KOPT-K1 (cell line): ENCODE measurements around the gene TXNDC16.

Experiments
- H3K27ac ChIP-seq: fragments of 200-600 bp; sonication (generic); 2 replicates; pipeline ENCODE4 v1.5.1; 2016; ENCODE audit warnings: antibody characterized with exemption, mild to moderate bottlenecking, low read depth, low read length; ENCODE audit not compliant: poor library complexity, severe bottlenecking
- H3K36me3 ChIP-seq: fragments of 200-600 bp; sonication (generic); 2 replicates; pipeline ENCODE4 v1.5.1; 2017; ENCODE audit warnings: antibody characterized with exemption, mild to moderate bottlenecking, low read length, moderate library complexity; ENCODE audit not compliant: insufficient read depth
- H3K9me3 ChIP-seq: fragments of 200-600 bp; sonication (generic); 2 replicates; pipeline ENCODE4 v1.5.1; 2017; ENCODE audit warnings: antibody characterized with exemption, low read length, mild to moderate bottlenecking; ENCODE audit not compliant: insufficient read depth, poor library complexity, severe bottlenecking

Gene TXNDC16

GRCh38 chr14:52553002-52553670 is 831 bp upstream of the TXNDC16 start:
- Histone ChIP-seq H3K9me3 (peaks cover 2% of the 10 kb centered on the region), H3K27ac (peak overlapping the region; percentile 47), H3K36me3 (peaks cover 1% of the 10 kb centered on the region; the same call in 1 of the 2 replicates)

GRCh38 chr14:52551696-52552062 is 626 bp downstream of the TXNDC16 start:
- no peaks in the 10 kb centered on the region for H3K9me3 ChIP-seq
- peak overlapping the region; percentile 73 for H3K27ac ChIP-seq
- peaks cover 5% of the 10 kb centered on the region; the same call in 1 of the 2 replicates for H3K36me3 ChIP-seq

GRCh38 chr14:52551205-52551604 is 1.1 kb downstream of the TXNDC16 start:
- H3K9me3 ChIP-seq: no peaks in the 10 kb centered on the region
- peaks cover 5% of the 10 kb centered on the region; the same call in 1 of the 2 replicates for H3K36me3 ChIP-seq
- H3K27ac ChIP-seq: peak overlapping the region; percentile 73

GRCh38 chr14:52550661-52551060 is 1.6 kb downstream of the TXNDC16 start:
- Histone ChIP-seq H3K27ac (peak overlapping the region; percentile 73), H3K9me3 (no peaks in the 10 kb centered on the region), H3K36me3 (peaks cover 5% of the 10 kb centered on the region; the same call in 1 of the 2 replicates)

GRCh38 chr14:52547526-52547925 is 4.8 kb downstream of the TXNDC16 start:
- Histone ChIP-seq H3K36me3 (peaks cover 12% of the 10 kb centered on the region), H3K27ac (no peak overlapping the region), H3K9me3 (no peaks in the 10 kb centered on the region)

GRCh38 chr14:52547027-52547426 is 5.3 kb downstream of the TXNDC16 start:
- H3K27ac ChIP-seq: no peak overlapping the region
- H3K36me3 ChIP-seq: peaks cover 16% of the 10 kb centered on the region
- no peaks in the 10 kb centered on the region for H3K9me3 ChIP-seq

GRCh38 chr14:52546318-52546670 is 6.0 kb downstream of the TXNDC16 start:
- H3K9me3 ChIP-seq: no peaks in the 10 kb centered on the region
- H3K36me3 ChIP-seq: peaks cover 16% of the 10 kb centered on the region
- H3K27ac ChIP-seq: no peak overlapping the region

- H3K27ac ChIP-seq: no peak overlapping the region
- H3K36me3 ChIP-seq: peaks cover 19% of the 10 kb centered on the region
- H3K9me3 ChIP-seq: no peaks in the 10 kb centered on the region
These were observed 6.6 kb downstream of the TXNDC16 start for GRCh38 chr14:52545584-52546317.

GRCh38 chr14:52538623-52539022 is 13.7 kb downstream of the TXNDC16 start:
- peaks cover 80% of the 10 kb centered on the region for H3K36me3 ChIP-seq
- H3K27ac ChIP-seq: no peak overlapping the region
- H3K9me3 ChIP-seq: no peaks in the 10 kb centered on the region

- H3K9me3 ChIP-seq: no peaks in the 10 kb centered on the region
- H3K27ac ChIP-seq: no peak overlapping the region
- H3K36me3 ChIP-seq: peaks cover 82% of the 10 kb centered on the region
These were observed 16.0 kb downstream of the TXNDC16 start for GRCh38 chr14:52536269-52536668.

GRCh38 chr14:52531481-52531880 is 20.8 kb downstream of the TXNDC16 start:
- no peak overlapping the region for H3K27ac ChIP-seq
- no peaks in the 10 kb centered on the region for H3K9me3 ChIP-seq
- peaks cover 56% of the 10 kb centered on the region for H3K36me3 ChIP-seq

GRCh38 chr14:52527052-52527451 is 25.3 kb downstream of the TXNDC16 start:
- no peak overlapping the region for H3K27ac ChIP-seq
- H3K36me3 ChIP-seq: peaks cover 20% of the 10 kb centered on the region; the same call in 1 of the 2 replicates
- H3K9me3 ChIP-seq: no peaks in the 10 kb centered on the region

GRCh38 chr14:52522581-52523345 is 29.5 kb downstream of the TXNDC16 start:
- no peaks in the 10 kb centered on the region for H3K9me3 ChIP-seq
- no peak overlapping the region for H3K27ac ChIP-seq
- peaks cover 18% of the 10 kb centered on the region; the same call in 1 of the 2 replicates for H3K36me3 ChIP-seq

GRCh38 chr14:52522033-52522432 is 30.3 kb downstream of the TXNDC16 start:
- H3K36me3 ChIP-seq: peaks cover 18% of the 10 kb centered on the region; the same call in 1 of the 2 replicates
- no peaks in the 10 kb centered on the region for H3K9me3 ChIP-seq
- no peak overlapping the region for H3K27ac ChIP-seq
